ENCODE results near the gene CHD1L. TPM values are rescaled to one million over a fixed set of nuclear protein-coding genes. Genes with fewer than 3 reads are reported as not detected.

Gene CHD1L
- total and polyA plus RNA-seq, 2 of the 4 experiments (the other 2 are of a cell fraction): 31.2 to 47.5 TPM

- H2AFZ ChIP-seq (replicated peaks; ENCODE audit: low read length, poor library complexity): no peak overlapping the region
- no TSS peak for BruUV-seq (replicated peaks)
- H3K27ac ChIP-seq (ENCODE audit: insufficient read depth, low read length): no peak overlapping the region
- no peak overlapping the region for H4K8ac ChIP-seq (ENCODE audit: low read depth in 2 of 2, low read length in 2 of 2)
- no peak overlapping the region for H2BK120ac ChIP-seq (ENCODE audit: low read depth, low read length)
- no peaks in the 10 kb centered on the region for H3K4me1 ChIP-seq (ENCODE audit: control insufficient read depth, insufficient read depth, low read length)
- H4K5ac ChIP-seq (ENCODE audit: low read depth, low read length): no peak overlapping the region
- H3K36me3 ChIP-seq (ENCODE audit: control insufficient read depth, insufficient read depth, low read length): no peaks in the 10 kb centered on the region
- no peak overlapping the region for H3K4me2 ChIP-seq (ENCODE audit: low read depth, low read length)
- no peak overlapping the region for H3K18ac ChIP-seq (ENCODE audit: low read depth, low read length)
- H3K14ac ChIP-seq (replicated peaks; ENCODE audit: low read depth, low read length): no peak overlapping the region
- no peak overlapping the region for H3K4me3 ChIP-seq (ENCODE audit: insufficient read depth, low read depth, low read length)
- no peaks in the 10 kb centered on the region for H3K27me3 ChIP-seq (ENCODE audit: control insufficient read depth, insufficient read depth, low read length)
- ChIA-PET CTCF (no interaction called here), POLR2A (ENCODE audit: unreplicated experiment) (no interaction called here)
- no peak overlapping the region for H2AK5ac ChIP-seq (ENCODE audit: low read depth, low read length)
- no peak overlapping the region for H2AK9ac ChIP-seq (replicated peaks; ENCODE audit: low read depth, low read length, poor library complexity)
- no peak; the same call in 1 of the 2 replicates for ATAC-seq (ENCODE audit: low read depth)
- H3K9me1 ChIP-seq (ENCODE audit: insufficient read depth, low read length): no peaks in the 10 kb centered on the region; the same call in 1 of the 2 replicates
- H3K9ac ChIP-seq (ENCODE audit: low read depth, low read length): no peak overlapping the region
- H4K20me1 ChIP-seq (ENCODE audit: insufficient read depth, low read length): no peaks in the 10 kb centered on the region
- intact Hi-C loops (cut with micrococcal nuclease): no loop called here
- no peaks in the 10 kb centered on the region for H3K9me3 ChIP-seq (ENCODE audit: control insufficient read depth, insufficient read depth, low read length)
- no peak for DNase-seq
- no peak overlapping the region for H2BK5ac ChIP-seq (ENCODE audit: low read depth, low read length, poor library complexity, severe bottlenecking)
- no peak overlapping the region for H3K23ac ChIP-seq (ENCODE audit: low read depth, low read length)
- H3K56ac ChIP-seq (ENCODE audit: extremely low read depth, insufficient read depth, low read length): no peak overlapping the region
- no peak overlapping the region for H2BK20ac ChIP-seq (ENCODE audit: low read depth, low read length)
- TF ChIP-seq RFX5 (IDR thresholded peaks at IDR 0.05; ENCODE audit: low read depth, low read length): no peak
- TF ChIP-seq NFE2L2 (IDR thresholded peaks at IDR 0.05; ENCODE audit: low read depth, low read length): no peak
- TF ChIP-seq RAD21 (IDR thresholded peaks at IDR 0.05; ENCODE audit: low read length): no peak
- no peak for TF ChIP-seq CHD1 (IDR thresholded peaks at IDR 0.05; ENCODE audit: low read depth, low read length)
- TF ChIP-seq MAFK (IDR thresholded peaks at IDR 0.05; ENCODE audit: low read depth, low read length): no peak
- no peak for TF ChIP-seq USF2 (IDR thresholded peaks at IDR 0.05; ENCODE audit: low read depth, low read length)
- TF ChIP-seq MAZ (IDR thresholded peaks at IDR 0.05; ENCODE audit: borderline replicate concordance, low read depth, low read length): no peak
- TF ChIP-seq POLR2A (IDR thresholded peaks at IDR 0.05; ENCODE audit: low read depth, low read length): no peak
- TF ChIP-seq FOS (IDR thresholded peaks at IDR 0.05; ENCODE audit: low read depth, low read length): no peak
- no peak for TF ChIP-seq CTCF (conservative IDR thresholded peaks at IDR 0.05; ENCODE audit: low read depth, low read length)
- TF ChIP-seq SMC3 (IDR thresholded peaks at IDR 0.05; ENCODE audit: low read depth, low read length): no peak
- TF ChIP-seq CEBPB (IDR thresholded peaks at IDR 0.05; ENCODE audit: low read depth, low read length): no peak
- no peak for TF ChIP-seq ELK1 (IDR thresholded peaks at IDR 0.05; ENCODE audit: borderline replicate concordance, low read depth, low read length)
- no peak for TF ChIP-seq MXI1 (IDR thresholded peaks at IDR 0.05; ENCODE audit: borderline replicate concordance, low read depth, low read length)
- TF ChIP-seq BHLHE40 (IDR thresholded peaks at IDR 0.05; ENCODE audit: low read depth, low read length): no peak
- TF ChIP-seq RCOR1 (IDR thresholded peaks at IDR 0.05; ENCODE audit: insufficient replicate concordance, low read length): no peak
- no peak overlapping the region for H2BK15ac ChIP-seq (ENCODE audit: low read depth, low read length)
- dilution Hi-C loops (cut with HindIII; ENCODE audit: low sequenced_read_pairs, unreplicated experiment): no loop called here
- no peak overlapping the region for H4K91ac ChIP-seq (ENCODE audit: insufficient read depth, low read depth, low read length)
- H3K4ac ChIP-seq (ENCODE audit: low read depth, low read length): no peak overlapping the region
- H3K79me1 ChIP-seq (ENCODE audit: low read depth in 1 of 2, low read length in 2 of 2): no peaks in the 10 kb centered on the region
- in situ Hi-C loops (cut with MboI; ENCODE audit: low sequenced_read_pairs): no loop called here
Measured at GRCh38 chr1:147214842-147215539, 27.5 kb upstream of the CHD1L start.

Data from IMR-90 (cell line).